Astrocyte (in vitro differentiated cells and primary cell): ENCODE measurements around the gene HES3. TPM values are rescaled to one million over a fixed set of nuclear protein-coding genes. Genes with fewer than 3 reads are reported as not detected.

ENCODE experiments used
- DNase-seq: peaks from one replicate; pipeline ENCODE4 v3.0.0-alpha.2; 2010; ENCODE audit warnings: low read depth
- FAIRE-seq: peaks from 2 replicates; lab custom pipeline; 2011; peaks lifted over from hg19 to GRCh38; lab: Jason Lieb, UNC
- H2AFZ ChIP-seq: 2 replicates; pipeline ENCODE4 v1.6.0; 2012; ENCODE audit warnings: low read depth, low read length, inconsistent platforms
- H3K27ac ChIP-seq: 2 replicates; pipeline ENCODE4 v1.5.1; 2011; ENCODE audit warnings: low read depth, low read length, inconsistent platforms
- H3K27me3 ChIP-seq: 2 replicates; pipeline ENCODE4 v1.6.0; 2011; ENCODE audit warnings: low read length, inconsistent platforms; ENCODE audit not compliant: insufficient read depth
- H3K36me3 ChIP-seq: 2 replicates; pipeline ENCODE4 v1.5.1; 2011; ENCODE audit warnings: low read length, inconsistent platforms; ENCODE audit not compliant: insufficient read depth
- H3K4me1 ChIP-seq: 2 replicates; pipeline ENCODE4 v1.5.1; 2011; ENCODE audit warnings: low read length, inconsistent platforms; ENCODE audit not compliant: insufficient read depth
- H3K4me2 ChIP-seq: 2 replicates; pipeline ENCODE4 v1.6.0; 2012; ENCODE audit warnings: low read length, inconsistent platforms
- H3K4me3 ChIP-seq: 2 replicates; pipeline ENCODE4 v1.5.1; 2011; ENCODE audit warnings: low read depth, mild to moderate bottlenecking, low read length, inconsistent platforms; ENCODE audit not compliant: insufficient read depth
- H3K79me2 ChIP-seq: 2 replicates; pipeline ENCODE4 v1.6.0; 2012; ENCODE audit warnings: mild to moderate bottlenecking, low read length, inconsistent platforms; ENCODE audit not compliant: insufficient read depth
- H3K9ac ChIP-seq: 2 replicates; pipeline ENCODE4 v1.6.0; 2012; ENCODE audit warnings: mild to moderate bottlenecking, low read length, inconsistent platforms
- H3K9me3 ChIP-seq: 2 replicates; pipeline ENCODE4 v1.5.1; 2012; ENCODE audit warnings: low read depth, mild to moderate bottlenecking, low read length, inconsistent platforms; ENCODE audit not compliant: insufficient read depth
- H4K20me1 ChIP-seq: 2 replicates; pipeline ENCODE4 v1.6.0; 2012; ENCODE audit warnings: low read length, inconsistent platforms; ENCODE audit not compliant: insufficient read depth
- H3K27ac Mint-ChIP-seq: one replicate; pipeline ENCODE4 v1.8.0; 2021; ENCODE audit warnings: mild to moderate bottlenecking, mixed read lengths; ENCODE audit not compliant: unreplicated experiment
- H3K27me3 Mint-ChIP-seq: one replicate; pipeline ENCODE4 v1.8.0; 2021; ENCODE audit warnings: low read depth, mixed read lengths; ENCODE audit not compliant: unreplicated experiment
- H3K36me3 Mint-ChIP-seq: one replicate; pipeline ENCODE4 v1.8.0; 2021; ENCODE audit warnings: low read depth, mixed read lengths; ENCODE audit not compliant: unreplicated experiment
- H3K4me1 Mint-ChIP-seq: one replicate; pipeline ENCODE4 v1.8.0; 2021; ENCODE audit warnings: low read depth, mixed read lengths; ENCODE audit not compliant: unreplicated experiment
- H3K4me3 Mint-ChIP-seq: one replicate; pipeline ENCODE4 v1.8.0; 2021; ENCODE audit warnings: mild to moderate bottlenecking, moderate library complexity, mixed read lengths; ENCODE audit not compliant: unreplicated experiment
- H3K9me3 Mint-ChIP-seq: one replicate; pipeline ENCODE4 v1.8.0; 2021; ENCODE audit warnings: mild to moderate bottlenecking, mixed read lengths; ENCODE audit not compliant: unreplicated experiment
- CTCF ChIP-seq: IDR thresholded peaks from 2 replicates; pipeline ENCODE4 v1.5.1; 2011; ENCODE audit warnings: low read depth, mild to moderate bottlenecking, inconsistent platforms, low read length, moderate library complexity; ENCODE audit not compliant: insufficient read depth
- EZH2 ChIP-seq: IDR thresholded peaks from 2 replicates; pipeline ENCODE4 v1.6.1; 2012; ENCODE audit warnings: mild to moderate bottlenecking, low read length, inconsistent platforms; ENCODE audit not compliant: insufficient read depth
- total RNA-seq: library from RNA; stranded (reverse); gene quantifications from 2 replicates; pipeline ENCODE4 v1.2.1, GENCODE V29; 2021

Gene HES3
- total RNA-seq, 1 donor from 2014 or later = not detected

GRCh38 chr1:6237093-6237492 is 6.9 kb upstream of the HES3 start:
- H3K4me2 ChIP-seq = no peak overlapping the region
- peaks cover 15% of the 10 kb centered on the region for H3K4me1 ChIP-seq
- peak overlapping the region; percentile 57 for H3K4me3 Mint-ChIP-seq

GRCh38 chr1:6239213-6239752 is 4.7 kb upstream of the HES3 start:
- H3K4me3 ChIP-seq = no peak overlapping the region
- H3K27ac ChIP-seq = no peak overlapping the region
- H3K9me3 Mint-ChIP-seq = no peaks in the 10 kb centered on the region
- no peak overlapping the region for H3K4me2 ChIP-seq
- no peaks in the 10 kb centered on the region for H3K36me3 ChIP-seq
- H3K27me3 ChIP-seq = peaks cover 31% of the 10 kb centered on the region
- H3K27me3 Mint-ChIP-seq = peaks cover 34% of the 10 kb centered on the region
- no peak overlapping the region for H3K9ac ChIP-seq
- H4K20me1 ChIP-seq = peaks cover 8% of the 10 kb centered on the region
- no peaks in the 10 kb centered on the region for H3K9me3 ChIP-seq
- no peak overlapping the region for H3K27ac Mint-ChIP-seq
- H3K79me2 ChIP-seq = peaks cover 12% of the 10 kb centered on the region
- peaks cover 14% of the 10 kb centered on the region for H3K4me1 ChIP-seq
- FAIRE-seq = no peak
- no peak for DNase-seq
- no peak for TF ChIP-seq EZH2
- no peak for TF ChIP-seq CTCF
- peaks cover 5% of the 10 kb centered on the region for H3K4me1 Mint-ChIP-seq
- H2AFZ ChIP-seq = no peak overlapping the region
- H3K36me3 Mint-ChIP-seq = no peaks in the 10 kb centered on the region
- no peak overlapping the region for H3K4me3 Mint-ChIP-seq

More at GRCh38 chr1:6237093-6237492, 6.9 kb upstream of the HES3 start:
- H3K27me3 ChIP-seq = peaks cover 17% of the 10 kb centered on the region
- peaks cover 13% of the 10 kb centered on the region for H3K4me1 Mint-ChIP-seq
- TF ChIP-seq EZH2 = no peak
- no peak for TF ChIP-seq CTCF
- H3K9me3 Mint-ChIP-seq = no peaks in the 10 kb centered on the region
- FAIRE-seq = no peak
- H3K27ac Mint-ChIP-seq = no peak overlapping the region
- H3K9me3 ChIP-seq = no peaks in the 10 kb centered on the region
- H3K4me3 ChIP-seq = no peak overlapping the region
- peaks cover 6% of the 10 kb centered on the region for H3K36me3 Mint-ChIP-seq
- peaks cover 18% of the 10 kb centered on the region for H3K79me2 ChIP-seq
- peaks cover 2% of the 10 kb centered on the region for H3K36me3 ChIP-seq
- no peak overlapping the region for H3K9ac ChIP-seq
- DNase-seq = no peak
- peaks cover 17% of the 10 kb centered on the region for H4K20me1 ChIP-seq
- no peak overlapping the region for H2AFZ ChIP-seq
- H3K27ac ChIP-seq = no peak overlapping the region
- peaks cover 24% of the 10 kb centered on the region for H3K27me3 Mint-ChIP-seq

- DNase-seq (no peak), FAIRE-seq (no peak)
- TF ChIP-seq EZH2 (no peak), CTCF (no peak)
- Histone ChIP-seq H3K4me2 (no peak overlapping the region), H3K27ac (no peak overlapping the region), H3K9me3 (no peaks in the 10 kb centered on the region), H3K79me2 (peaks cover 3% of the 10 kb centered on the region), H3K4me3 (no peak overlapping the region), H3K36me3 (no peaks in the 10 kb centered on the region), H4K20me1 (peaks cover 3% of the 10 kb centered on the region), H3K27me3 (peaks cover 36% of the 10 kb centered on the region), H2AFZ (no peak overlapping the region), H3K9ac (no peak overlapping the region), H3K4me1 (peaks cover 5% of the 10 kb centered on the region)
- Mint-ChIP-seq H3K4me1 (no peaks in the 10 kb centered on the region), H3K27me3 (peaks cover 37% of the 10 kb centered on the region), H3K9me3 (no peaks in the 10 kb centered on the region), H3K36me3 (no peaks in the 10 kb centered on the region), H3K4me3 (no peak overlapping the region), H3K27ac (no peak overlapping the region)
Measured at GRCh38 chr1:6239950-6240768, 3.8 kb upstream of the HES3 start.
